ENCODE results near the gene TXNDC2.
A peak's percentile ranks its signal among the peaks of the same experiment; 100 is the strongest.
"Not testable (repeated sequence)": the region's sequence is repeated elsewhere in the genome, so short reads cannot be mapped to it uniquely, and the experiment has no call there.

TXNDC2 gene

GRCh38 chr18:9887992-9888391 is 2.2 kb downstream of the TXNDC2 start:
- DNase-seq, result no peak

DNA sequence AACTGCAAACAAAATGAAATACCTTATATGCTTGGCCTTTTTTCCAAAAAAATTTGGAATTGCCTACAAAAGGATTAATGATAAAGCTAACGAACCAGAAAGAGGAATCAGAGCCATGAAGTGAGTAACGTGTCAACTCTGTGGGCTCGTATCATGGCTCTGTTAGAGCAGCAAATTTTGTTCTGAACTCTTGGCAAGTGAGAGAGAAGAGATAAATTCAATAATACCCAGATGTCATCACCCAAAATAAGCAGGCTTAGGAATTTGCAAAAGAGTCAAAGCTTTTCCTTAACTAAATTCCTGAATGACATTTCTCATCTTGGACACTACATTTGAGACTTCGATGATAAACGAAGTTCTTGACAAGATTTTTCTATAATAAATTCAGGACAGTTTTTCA is 4.4 kb downstream of the TXNDC2 start:
- DNase-seq, result no peak

- no peak for DNase-seq
Observed at GRCh38 chr18:9890957-9891356, 5.2 kb downstream of the TXNDC2 start.

- not testable (repeated sequence) for DNase-seq
Observed at GRCh38 chr18:9891515-9891914, 5.7 kb downstream of the TXNDC2 start.

GRCh38 chr18:9894454-9895068 is 8.8 kb downstream of the TXNDC2 start:
- DNase-seq, result no peak

GRCh38 chr18:9897129-9897528 is 11.4 kb downstream of the TXNDC2 start:
- no peak for DNase-seq

DNA sequence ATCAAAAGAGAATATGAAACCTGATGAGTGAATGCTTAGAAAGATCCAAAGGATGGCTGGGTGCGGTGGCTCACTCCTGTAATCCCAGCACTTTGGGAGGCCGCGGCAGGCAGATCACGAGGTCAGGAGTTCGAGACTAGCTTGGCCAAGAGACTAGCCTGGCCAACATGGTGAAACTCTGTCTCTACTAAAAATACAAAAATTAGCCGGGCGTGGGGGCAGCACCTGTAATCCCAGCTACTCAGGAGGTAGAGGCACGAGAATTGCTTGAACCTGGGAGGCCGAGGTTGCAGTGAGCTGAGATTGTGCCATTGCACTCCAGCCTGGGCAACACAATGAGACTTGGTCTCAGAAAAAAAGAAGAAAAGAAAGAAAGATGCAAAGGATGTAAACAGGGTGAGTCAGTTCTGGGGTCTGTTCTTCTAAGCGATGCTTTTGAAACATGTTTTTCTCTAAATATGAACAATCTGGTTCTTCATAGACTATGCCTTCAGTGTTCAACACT is 12.1 kb downstream of the TXNDC2 start:
- DNase-seq, result not testable (repeated sequence)

DNA sequence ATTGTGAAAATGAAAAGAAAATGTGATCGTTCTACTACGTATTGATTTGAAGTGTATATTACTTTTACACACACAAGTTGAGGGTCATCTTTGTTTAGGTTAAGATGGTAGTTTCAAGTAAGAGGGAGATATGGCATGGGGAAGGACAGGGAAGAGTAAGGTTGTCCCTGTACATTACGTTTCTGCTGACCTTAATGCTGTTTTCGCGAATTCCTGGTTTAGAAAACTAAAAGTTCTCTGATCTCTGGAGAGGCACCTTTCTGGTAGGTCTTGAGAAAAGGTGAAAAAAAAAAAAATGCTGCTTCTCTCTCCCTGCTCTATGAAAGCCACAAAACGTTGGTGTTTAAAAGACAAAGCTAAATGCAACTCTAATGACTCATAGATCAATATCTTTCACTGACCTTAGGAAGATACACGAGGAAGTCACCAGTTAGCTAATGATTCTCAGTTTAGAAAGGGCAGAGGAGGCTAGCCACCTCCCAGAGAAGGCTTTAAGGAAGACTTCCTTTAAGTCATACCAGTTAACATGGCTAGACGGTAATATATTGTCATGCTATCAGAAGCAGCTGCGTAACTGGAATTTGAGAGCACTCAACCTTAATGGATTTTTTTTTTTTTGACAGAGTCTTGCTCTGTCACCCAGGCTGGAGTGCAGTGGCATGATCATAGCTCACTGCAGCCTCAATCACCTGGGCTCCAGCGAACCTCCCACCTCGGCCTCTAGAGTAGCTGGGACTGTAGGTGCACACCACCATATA is 13.2 kb downstream of the TXNDC2 start:
- no peak for DNase-seq

DNA sequence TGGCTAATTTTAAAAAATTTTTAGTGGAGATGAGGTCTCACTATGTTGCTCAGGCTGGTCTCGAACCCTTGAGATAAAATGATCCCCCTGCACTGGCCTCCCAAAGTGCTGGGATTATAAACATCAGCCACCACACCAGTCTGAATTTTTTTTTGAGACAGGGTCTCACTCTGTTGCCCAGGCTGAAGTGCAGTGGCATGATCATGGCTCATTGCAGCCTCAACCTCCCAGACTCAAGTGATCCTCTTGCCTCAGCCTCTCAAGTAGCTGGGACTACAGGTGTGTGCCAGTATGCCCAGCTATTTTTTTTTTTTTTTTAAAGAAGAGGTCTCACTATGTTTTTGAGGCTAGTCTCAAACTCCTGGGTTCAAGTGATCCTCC is 13.8 kb downstream of the TXNDC2 start:
- not testable (repeated sequence) for DNase-seq

GRCh38 chr18:9900699-9901098 is 14.9 kb downstream of the TXNDC2 start:
- DNase-seq, result no peak

GRCh38 chr18:9901377-9901776 is 15.6 kb downstream of the TXNDC2 start:
- DNase-seq, result no peak

DNA sequence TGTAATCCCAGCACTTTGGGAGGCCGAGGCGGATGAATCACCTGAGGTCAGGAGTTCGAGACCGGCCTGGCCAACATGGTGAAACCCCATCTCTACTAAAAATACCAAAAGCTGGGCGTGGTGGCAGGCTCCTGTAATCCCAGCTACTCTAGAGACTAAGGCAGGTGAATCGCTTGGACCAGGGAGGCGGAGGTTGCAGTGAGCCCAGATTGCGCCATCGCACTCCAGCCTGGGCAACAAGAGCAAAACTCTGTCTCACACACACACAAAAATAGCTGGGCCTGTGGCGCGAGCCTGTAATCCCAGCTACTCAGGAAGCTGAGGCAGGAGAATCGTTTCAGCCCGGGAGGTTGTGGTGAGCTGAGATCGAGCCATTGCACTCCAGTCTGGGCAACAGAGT is 16.5 kb downstream of the TXNDC2 start:
- not testable (repeated sequence) for DNase-seq

GRCh38 chr18:9902832-9903231 is 17.1 kb downstream of the TXNDC2 start:
- DNase-seq, result no peak

- no peak for DNase-seq
Observed at GRCh38 chr18:9905401-9905922, 19.7 kb downstream of the TXNDC2 start.

DNA sequence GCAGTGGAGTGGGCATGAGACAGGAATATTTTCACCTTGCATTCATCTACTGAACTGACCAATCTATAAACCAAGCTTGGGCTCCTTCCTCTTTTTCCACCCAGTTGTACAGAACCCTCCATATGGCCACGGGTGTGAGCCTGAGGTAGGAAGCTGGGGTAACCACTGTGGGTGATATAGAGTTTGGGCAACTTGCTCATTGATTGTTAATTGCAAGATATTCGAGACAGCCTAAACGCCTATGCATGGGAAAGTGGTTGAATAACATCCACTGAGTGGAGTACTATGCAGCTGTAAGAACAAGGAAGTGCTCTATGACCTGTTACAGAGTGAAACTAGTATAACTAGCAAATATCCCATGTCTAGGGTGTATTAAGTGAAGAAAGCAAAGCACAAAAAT is 20.7 kb downstream of the TXNDC2 start:
- DNase-seq, result no peak

DNA sequence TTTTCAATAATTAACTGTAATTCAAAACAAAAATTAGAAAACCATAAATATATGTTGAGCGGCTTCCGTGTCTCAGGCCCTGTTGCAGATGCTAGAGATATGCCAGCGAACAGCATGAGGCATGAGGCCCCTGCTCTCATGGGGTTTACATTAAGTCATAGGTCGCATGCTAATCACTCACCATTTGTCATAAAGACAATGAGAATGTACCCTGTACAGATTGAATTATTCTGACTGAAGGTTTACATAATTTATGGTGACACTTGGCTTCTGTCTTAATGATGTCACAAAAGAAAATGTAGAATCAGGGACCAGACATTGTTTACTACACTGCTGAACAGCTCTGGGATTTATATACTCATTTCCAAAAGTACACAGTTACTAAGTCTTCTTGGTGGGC is 22.1 kb downstream of the TXNDC2 start:
- DNase-seq, result no peak

GRCh38 chr18:9910071-9910470 is 24.3 kb downstream of the TXNDC2 start:
- DNase-seq, result no peak

- no peak for DNase-seq
Observed at GRCh38 chr18:9910661-9911060, 24.9 kb downstream of the TXNDC2 start.

DNA sequence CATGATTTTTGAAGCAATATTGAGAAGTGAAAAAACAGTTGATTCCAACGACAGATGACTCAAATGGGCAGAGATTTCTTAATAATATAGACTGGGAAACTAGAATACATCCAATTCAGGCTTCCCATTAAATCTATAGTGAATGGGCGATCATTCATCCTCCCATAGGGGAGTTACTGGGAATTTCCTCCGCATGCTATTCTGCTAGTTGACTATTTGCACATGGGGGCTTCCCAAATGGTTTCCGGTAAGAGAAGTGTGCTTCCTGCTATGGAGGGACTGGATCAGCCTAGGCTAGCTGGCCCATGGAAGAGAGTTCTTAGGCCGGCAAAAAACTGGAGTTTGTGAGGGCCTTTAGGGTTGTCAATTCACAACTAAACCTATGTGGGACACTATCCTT is 25.5 kb downstream of the TXNDC2 start:
- DNase-seq, result no peak

DNA sequence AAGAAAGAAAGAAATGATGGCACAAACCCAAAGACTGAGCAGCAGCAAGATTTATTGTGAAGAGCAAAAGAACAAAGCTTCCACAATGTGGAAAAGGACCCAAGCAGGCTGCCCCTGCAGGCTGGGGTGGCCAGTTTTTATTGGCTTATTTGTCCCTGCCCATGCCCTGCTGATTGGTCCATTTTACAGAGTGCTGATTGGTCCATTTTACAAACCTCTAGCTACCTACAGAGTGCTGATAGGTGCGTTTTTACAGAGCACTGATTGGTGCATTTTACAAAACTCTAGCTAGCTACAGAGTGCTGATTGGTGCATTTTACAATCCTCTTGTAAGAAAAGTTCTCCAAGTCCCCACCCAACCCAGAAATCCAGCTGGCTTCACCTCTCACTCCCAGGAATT is 26.5 kb downstream of the TXNDC2 start:
- DNase-seq, result not testable (repeated sequence)

DNA sequence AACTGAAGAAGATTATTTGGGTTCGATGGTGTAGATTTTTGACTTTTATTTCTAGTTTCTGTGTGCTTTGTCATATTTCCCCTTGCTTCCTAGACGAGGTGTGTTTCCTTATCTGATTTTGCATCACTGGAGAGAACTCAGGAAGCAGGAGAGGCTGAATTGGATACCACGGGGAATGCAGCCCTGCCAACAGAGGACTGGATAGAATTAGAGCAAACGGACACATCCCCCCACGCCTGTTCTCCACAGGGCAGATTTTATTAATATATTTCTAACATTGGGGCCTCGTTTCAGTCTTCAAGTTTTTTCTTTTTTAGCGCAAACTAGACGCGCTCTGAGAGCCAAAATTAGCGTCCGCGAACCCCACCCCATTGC is 27.4 kb downstream of the TXNDC2 start:
- no peak for DNase-seq

DNA sequence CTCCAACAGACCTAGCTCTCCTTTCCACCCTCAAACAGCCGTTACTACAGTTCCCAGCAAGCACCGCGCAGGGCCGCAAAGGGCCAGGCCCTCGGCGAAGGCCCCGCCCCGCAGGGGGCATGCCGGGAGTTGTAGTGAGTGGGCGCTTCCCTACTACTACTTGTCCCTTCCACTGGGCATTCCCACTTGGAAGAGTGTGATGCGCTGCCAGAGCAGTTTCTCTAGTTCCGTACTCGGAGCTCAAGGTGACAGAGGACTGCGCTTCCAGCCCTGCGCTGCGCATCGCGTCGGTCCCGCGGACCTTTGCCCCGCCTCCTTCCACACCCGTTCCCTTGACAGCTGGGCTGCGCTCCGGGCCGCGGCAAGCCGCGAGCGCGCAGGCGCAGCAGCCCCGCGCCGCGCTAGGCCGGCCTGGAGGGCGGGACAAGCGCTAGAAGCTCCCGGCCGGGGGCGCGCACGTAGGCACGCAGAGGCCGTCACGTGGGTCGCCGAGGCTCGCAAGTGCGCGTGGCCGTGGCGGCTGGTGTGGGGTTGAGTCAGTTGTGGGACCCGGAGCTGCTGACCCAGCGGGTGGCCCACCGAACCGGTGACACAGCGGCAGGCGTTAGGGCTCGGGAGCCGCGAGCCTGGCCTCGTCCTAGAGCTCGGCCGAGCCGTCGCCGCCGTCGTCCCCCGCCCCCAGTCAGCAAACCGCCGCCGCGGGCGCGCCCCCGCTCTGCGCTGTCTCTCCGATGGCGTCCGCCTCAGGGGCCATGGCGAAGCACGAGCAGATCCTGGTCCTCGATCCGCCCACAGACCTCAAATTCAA is 28.0 kb downstream of the TXNDC2 start, which contains the start of gene VAPA:
VAPA (plus strand) TSS at position 491 of the 808 bp plus-strand sequence; CDS start at position 732, 241 bp downstream.
- DNase-seq, result peak; percentile 92

DNA sequence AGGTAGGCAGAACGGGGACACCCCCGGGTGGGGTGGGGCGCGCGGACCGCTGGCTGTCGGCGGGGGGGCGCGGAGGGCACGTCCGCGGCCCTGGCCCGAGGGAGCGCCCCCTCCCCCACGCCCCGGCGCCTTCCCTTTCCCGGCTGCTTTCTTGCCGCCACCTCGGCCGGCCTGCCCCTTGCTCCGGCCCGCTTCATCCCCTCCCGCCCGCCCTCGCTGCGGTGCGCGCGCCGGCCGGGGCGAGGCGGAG is 28.5 kb downstream of the TXNDC2 start:
- no peak for DNase-seq

Data from stimulated activated CD4-positive, alpha-beta T cell treated with anti-CD3 and anti-CD28 coated beads, Interleukin-1b, Interleukin-23, amount 100 ng/mL, for 48 hours (primary cell).